GM21576 (cell line): ENCODE data around the gene LATS2.

Experiments used
- ATAC-seq: cut with Tn5 transposase; IDR thresholded peaks from one replicate; pipeline ENCODE4 v1.9.1; 2021; ENCODE audit warnings: mild to moderate bottlenecking, moderate library complexity; ENCODE audit not compliant: unreplicated experiment

LATS2 gene

GRCh38 chr13:21048901-21049698 lies 12.3 kb downstream of the LATS2 start:
- ATAC-seq = no peak

DNA sequence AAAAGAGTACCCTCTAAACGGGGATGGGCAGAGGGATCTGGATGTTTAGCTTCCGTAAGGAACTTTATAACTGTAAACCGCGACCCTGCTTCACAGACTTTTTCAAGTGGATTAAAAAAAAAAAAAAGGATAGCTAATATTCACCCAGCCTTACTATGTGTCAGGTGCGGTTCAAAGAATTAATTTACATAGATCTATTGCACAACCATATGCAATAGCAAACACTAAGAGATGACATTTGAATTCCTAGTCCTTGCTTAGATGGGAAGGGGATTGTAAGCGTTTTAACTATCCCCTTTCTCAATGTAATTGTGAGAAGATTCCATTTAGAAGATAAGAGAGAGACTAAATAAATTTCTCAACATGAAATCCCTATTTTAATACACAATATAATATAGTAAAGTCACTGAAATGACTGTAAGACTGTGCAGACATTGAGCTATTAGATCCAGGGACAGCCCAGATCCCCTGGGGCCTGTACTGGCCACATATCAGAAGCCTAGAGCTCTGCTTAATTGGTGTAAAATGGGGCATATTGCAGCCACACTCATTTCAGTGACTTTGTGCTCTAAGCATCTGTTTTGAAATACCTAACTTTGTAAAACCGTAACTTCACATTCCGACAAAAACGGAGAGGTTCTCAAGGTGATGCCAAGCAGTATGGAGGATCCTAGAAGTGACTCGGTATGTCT lies 13.6 kb downstream of the LATS2 start:
- ATAC-seq = no peak

- no peak for ATAC-seq
These were observed 14.3 kb downstream of the LATS2 start for GRCh38 chr13:21047087-21047486.

DNA sequence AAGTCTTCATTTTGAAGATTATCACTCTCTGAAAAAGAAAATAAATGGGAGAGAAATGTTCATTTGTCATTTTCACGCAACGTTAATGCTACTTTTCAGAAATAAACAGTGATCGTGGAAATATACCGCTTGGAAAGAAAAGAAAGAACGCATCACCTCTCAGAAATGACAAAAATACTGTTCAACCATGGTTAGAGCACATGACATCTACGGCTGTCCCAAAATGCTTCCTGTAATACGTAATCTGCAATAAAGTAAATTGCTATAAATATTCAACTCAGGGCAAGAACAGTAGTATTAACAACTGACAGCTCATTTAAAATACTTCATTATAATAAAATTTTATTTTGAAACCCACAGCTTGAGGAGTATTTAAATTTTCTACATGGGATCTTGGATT lies 15.2 kb downstream of the LATS2 start:
- no peak for ATAC-seq

GRCh38 chr13:21045100-21045499 lies 16.3 kb downstream of the LATS2 start:
- no peak for ATAC-seq

- ATAC-seq = no peak
These were observed 17.5 kb downstream of the LATS2 start for GRCh38 chr13:21043898-21044297.

DNA sequence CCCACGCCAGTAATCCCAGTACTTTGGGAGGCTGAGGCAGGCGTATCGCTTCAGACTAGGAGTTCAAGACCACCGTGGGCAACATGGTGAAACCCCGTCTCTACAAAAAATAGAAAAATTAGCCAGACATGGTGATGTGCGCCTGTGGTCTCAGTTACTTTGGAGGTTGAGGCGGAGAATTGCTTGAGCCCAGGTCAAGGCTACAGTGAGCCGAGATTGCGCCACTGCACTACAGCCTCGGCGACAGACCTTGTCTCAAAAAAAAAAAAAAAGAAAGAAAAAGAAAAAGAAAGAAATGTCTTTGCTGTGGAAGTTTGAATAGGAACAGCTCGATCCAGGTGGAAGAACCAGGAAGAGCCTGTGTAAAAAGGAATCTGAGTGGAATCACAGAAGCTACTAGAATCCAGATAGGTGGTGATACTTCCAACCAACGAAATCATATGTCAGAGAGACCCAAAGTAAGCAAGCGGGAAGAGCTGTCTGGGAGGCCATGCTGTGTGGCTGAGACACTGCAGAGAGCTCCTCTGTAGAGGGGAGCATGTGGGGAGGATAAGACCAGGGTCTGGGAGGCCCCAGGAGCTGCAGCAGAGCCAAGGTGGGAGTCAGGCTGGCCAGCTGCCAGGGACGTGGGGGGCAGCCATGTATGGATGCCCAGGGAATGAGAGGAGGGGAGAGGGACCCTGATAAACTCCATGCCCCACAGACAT lies 21.1 kb downstream of the LATS2 start:
- no peak for ATAC-seq

DNA sequence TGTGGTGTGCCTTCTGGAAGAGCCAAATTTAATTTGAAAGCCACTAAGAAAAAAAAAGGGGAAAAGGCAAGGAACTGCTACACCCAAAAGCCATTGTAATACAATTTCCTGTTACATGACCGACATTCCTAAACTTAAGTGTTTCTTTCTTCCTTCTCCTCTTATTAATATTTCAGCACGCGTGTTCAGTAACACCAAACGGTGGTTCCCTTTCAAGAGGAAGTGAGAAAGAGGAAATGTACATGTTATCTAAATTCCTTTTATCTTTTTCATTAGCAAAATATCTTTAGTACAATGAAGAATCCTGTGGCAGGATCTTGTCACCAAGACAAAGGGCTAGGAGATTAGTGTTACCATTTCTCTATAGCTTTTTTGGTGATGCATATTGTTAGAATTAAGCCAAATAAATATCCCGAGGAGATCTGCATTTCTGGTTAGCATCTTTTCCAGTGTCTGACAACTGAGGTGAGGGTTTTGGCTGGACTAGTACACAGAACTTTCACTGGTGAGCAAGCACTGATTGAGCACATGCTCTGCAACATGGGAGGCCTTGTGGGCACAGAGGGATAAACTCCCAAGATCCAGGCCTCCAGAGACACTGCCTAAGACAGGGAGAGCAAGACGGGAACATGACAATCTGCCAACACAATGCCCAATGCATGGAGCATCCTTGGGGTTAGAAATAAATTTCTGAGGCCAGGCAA lies 22.1 kb downstream of the LATS2 start:
- no peak for ATAC-seq

GRCh38 chr13:21037656-21038055 lies 23.7 kb downstream of the LATS2 start:
- ATAC-seq = no peak

DNA sequence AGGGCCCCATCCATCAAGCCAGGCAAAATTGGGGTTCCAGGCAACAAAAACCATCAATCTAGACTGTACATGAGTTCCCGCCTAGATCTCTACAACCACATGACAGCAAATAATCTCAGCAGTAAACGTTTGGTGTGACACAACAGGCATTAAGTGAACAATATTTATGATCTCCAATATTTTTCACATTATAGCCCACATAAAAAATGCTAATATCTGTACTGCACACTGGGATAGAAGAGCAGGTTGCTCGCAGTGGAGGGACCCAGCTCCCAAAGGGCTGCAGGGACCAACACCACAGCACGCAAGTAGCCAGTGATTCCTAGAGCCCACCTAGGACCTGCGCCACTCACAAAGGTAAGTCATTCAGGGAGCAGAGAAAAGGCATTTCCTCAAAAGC lies 25.9 kb downstream of the LATS2 start:
- no peak for ATAC-seq

DNA sequence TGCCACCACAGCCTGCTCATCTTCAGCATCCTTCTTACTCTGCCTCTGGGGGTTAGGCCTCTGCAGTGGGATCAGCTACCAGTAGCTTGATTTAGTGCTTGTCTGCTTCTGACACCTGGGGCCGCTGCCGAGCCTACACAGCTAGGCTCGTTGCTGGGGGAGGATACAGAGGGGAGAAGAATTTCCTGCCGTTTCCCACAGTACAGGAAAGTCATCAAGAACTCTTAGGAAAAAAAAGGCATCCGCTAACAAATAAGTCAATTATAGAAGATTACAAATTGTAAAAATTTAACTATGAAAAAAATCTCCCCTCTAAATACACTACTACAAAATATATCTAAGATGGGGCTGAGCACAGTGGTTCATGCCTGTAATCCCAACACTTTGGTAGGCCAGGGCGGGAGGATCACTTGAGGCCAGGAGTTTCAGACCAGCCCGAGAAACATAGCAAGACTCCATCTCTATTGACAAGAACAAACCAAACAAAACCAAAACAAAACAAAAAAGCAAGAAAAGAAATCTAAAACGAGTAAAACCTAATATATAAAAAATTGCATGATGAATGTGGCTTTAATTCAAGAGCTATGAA lies 26.7 kb downstream of the LATS2 start:
- peak; percentile 52 for ATAC-seq

DNA sequence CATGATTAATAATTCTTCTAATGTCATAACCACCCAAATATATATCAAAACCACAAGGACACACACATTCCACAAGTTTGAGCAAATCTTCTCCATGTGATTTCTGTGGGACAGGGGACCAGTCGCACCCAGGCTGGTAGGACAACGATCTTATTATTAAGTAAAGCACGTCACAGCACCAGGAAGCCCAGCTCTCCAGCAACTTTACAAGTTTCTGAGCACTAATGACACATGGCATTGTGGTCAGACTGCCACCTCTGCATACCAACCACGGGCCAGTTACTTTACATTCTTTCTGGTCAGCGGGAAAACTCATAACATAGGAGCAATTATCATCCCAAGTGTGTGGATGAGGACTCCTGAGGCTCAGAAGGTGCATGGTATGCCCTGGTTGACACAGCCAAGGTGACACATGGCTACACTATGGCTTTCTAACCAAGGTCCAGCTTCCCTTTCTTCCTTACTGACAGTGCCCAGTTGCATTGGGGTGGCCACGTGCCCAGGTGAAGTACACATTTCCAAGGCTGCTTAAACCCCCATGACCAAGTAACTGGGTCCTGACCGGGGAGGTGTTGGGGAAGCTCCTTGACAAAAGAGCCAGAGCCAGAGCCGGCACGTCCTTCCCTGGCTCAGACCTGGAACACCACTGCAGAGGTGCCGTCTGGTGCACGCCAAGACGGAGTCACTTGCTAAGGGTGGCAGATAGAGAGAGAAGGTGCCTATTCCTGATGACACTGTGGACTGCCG lies 27.4 kb downstream of the LATS2 start:
- ATAC-seq = no peak

- no peak for ATAC-seq
These were observed 28.1 kb downstream of the LATS2 start for GRCh38 chr13:21033212-21033840.

- ATAC-seq = no peak
These were observed 28.7 kb downstream of the LATS2 start for GRCh38 chr13:21032656-21033055.

GRCh38 chr13:21031594-21032275 lies 29.7 kb downstream of the LATS2 start:
- ATAC-seq = no peak

DNA sequence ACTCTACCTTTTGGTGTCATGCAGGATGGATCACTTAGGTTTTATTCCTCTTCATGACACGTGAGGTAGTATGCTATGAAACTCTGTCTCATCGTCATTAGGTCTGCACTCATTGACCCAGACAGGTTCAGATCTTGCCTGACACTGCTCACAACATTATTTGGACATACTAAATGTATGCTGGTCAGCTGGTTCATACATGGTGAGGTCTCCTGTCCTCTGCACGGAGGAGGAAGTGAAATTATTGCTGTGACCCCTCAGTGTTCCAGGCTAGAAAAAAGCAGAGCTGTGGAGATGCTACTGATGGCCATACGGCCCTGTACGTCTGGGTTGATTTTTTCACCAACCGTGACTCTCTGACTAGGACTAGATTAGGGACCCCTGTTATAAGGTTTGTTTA lies 35.8 kb downstream of the LATS2 start:
- no peak for ATAC-seq

DNA sequence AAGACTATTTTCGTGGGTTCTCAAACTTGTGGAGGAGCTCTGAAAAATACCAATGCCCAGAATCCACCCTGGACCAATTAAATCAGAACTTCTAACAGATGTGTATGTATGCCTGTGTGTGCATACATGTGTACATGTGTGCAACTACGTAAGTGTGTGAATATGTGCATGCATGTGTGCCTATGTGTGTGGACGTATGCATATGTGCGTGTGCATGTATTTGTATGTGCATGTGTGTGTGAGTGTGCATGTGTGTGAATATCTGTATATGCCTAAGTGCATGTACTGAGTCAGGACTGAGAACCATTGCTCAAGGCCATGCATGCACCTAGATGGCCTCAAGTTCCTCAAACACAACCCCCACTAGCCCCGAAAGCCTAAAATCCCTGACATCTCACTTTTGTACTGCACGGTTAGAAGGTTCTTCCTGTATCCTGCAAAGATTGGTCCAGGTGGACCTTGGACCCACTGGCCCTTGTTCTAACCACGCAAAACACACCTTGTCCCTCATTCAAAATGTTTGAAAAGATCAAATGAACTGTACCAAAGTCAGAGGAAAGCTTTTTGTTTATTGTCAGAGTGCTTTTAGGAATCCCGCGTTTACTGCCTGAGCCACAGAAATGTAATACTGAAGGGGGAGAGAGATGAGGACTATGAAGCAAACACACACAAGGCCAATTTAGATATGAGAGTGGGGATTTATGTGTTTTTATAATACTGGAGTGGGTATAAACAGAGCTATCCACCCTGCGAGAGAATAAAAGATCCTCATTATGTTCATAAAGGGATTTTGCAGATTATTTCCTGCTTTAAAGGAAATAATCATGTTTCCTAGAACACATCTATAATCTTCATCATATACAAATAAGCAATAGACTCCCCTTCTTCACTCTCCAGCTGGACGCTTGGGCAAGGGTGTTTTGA lies 39.1 kb downstream of the LATS2 start:
- no peak for ATAC-seq

GRCh38 chr13:21020581-21020980 lies 40.8 kb downstream of the LATS2 start:
- no peak for ATAC-seq
